Measurements from ENCODE around the gene LONRF3.

The LONRF3 gene

GRCh38 chrX:119040432-119040831, 66.0 kb downstream of the LONRF3 start:
- DNase-seq: no peak

DNA sequence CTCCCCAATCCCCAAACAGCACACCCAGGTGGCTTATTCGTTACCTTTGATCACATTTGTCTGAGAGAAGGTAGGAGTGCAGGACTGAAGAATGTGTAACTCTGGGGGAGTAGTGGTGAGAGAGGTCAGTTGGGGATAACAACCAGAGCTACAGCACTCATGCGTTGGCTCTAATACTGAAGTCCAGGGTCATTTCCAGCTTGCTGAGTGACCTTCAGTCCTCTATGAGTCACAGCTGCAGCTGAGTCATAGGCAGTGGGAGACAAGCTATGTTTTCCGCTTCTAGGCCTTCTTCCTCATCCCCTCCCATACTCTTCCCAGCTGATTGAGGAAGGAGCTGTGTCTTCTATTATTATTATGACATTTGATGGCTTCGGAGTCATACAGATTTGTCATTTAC, 66.8 kb downstream of the LONRF3 start:
- DNase-seq: no peak

GRCh38 chrX:119042040-119042439, 67.6 kb downstream of the LONRF3 start:
- DNase-seq: no peak

- no peak for DNase-seq
These were observed 68.6 kb downstream of the LONRF3 start for GRCh38 chrX:119042996-119043395.

GRCh38 chrX:119045884-119046283, 71.5 kb downstream of the LONRF3 start:
- no peak for DNase-seq

DNA sequence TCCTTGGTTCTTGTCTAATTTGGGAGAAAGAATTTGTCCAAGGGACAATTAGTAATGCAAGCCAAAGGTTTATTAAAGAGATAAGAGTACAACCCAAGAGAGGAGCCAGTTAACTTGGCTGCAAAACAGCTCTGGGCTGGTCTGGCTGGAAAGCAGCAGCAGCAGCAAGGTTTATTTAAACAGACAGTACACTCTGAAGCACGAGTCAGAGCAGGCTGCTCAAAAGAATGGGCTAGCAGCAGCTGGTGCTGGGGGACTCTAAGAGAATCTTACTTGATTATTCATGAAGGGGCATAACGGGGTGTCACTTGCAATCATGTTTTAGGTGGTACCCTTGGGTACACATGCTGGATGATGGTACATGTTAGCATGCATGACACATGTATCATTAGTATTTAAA, 81.3 kb downstream of the LONRF3 start:
- no peak for DNase-seq

- no peak for DNase-seq
These were observed 88.4 kb downstream of the LONRF3 start for GRCh38 chrX:119062750-119063374.

GRCh38 chrX:119063428-119063827, 89.0 kb downstream of the LONRF3 start:
- DNase-seq: no peak

DNA sequence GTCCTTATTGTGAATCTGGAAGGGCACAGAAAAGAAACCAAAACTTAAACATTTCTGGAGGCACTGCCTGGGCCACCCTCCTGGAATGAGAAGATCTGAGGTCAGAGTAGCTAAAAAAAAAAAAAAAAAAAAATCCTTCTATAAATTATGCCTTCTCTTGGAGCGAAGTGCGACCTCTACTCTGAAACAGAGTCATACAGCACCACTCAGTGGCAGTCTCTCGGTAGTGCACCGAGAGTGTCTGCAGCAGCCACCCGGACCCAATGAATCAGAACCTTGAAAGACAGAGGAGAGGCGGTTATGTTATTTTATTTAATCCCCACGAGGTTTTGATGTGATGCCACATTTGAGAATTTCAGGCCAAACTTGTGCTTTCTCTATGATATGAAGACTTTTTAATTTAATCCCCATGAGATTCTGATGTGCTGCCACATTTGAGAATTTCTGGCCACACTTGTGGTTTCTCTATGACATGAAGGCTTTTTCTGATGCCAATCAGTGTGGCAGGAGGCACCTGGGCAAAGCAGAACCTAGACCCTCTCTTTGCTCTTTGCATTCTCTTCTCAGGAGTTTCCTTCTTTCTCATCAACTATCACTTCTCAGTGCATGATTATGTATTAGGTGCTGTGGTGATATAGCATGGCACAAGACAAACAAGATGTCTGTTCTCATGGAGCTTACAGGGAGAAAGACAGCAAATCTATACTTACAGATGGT, 92.8 kb downstream of the LONRF3 start:
- peak; percentile 24 for DNase-seq

Data from COR-L47 (cell line).